Stimulated activated CD8-positive, alpha-beta memory T cell treated with anti-CD3 and anti-CD28 coated beads, Interleukin-12 subunit alpha, Interleukin-12 subunit beta, amount 100 ng/mL, for 4 hours (primary cell): ENCODE results near the gene PAX3.

ENCODE experiments used
- DNase-seq: peaks from one replicate; pipeline ENCODE4 v3.0.0-alpha.2; 2020; ENCODE audit warnings: low read depth

Gene PAX3

GRCh38 chr2:222269132-222269531, 29.7 kb downstream of the PAX3 start:
- no peak for DNase-seq

GRCh38 chr2:222268311-222268990, 30.3 kb downstream of the PAX3 start:
- DNase-seq, result no peak

GRCh38 chr2:222264791-222265320, 33.9 kb downstream of the PAX3 start:
- DNase-seq, result no peak

- DNase-seq, result no peak
Observed at GRCh38 chr2:222261504-222261903, 37.3 kb downstream of the PAX3 start.

- DNase-seq, result no peak
Observed at GRCh38 chr2:222257645-222258044, 41.2 kb downstream of the PAX3 start.

- DNase-seq, result no peak
Observed at GRCh38 chr2:222256250-222256649, 42.5 kb downstream of the PAX3 start.

GRCh38 chr2:222255090-222255489, 43.7 kb downstream of the PAX3 start:
- no peak for DNase-seq

- no peak for DNase-seq
Observed at GRCh38 chr2:222250313-222250712, 48.5 kb downstream of the PAX3 start.

- no peak for DNase-seq
Observed at GRCh38 chr2:222249444-222249843, 49.4 kb downstream of the PAX3 start.

- DNase-seq, result no peak
Observed at GRCh38 chr2:222248818-222249217, 50.0 kb downstream of the PAX3 start.

GRCh38 chr2:222248256-222248655, 50.5 kb downstream of the PAX3 start:
- no peak for DNase-seq

- DNase-seq, result no peak
Observed at GRCh38 chr2:222242532-222242931, 56.3 kb downstream of the PAX3 start.

GRCh38 chr2:222241128-222241870, 57.5 kb downstream of the PAX3 start:
- no peak for DNase-seq

- DNase-seq, result no peak
Observed at GRCh38 chr2:222240676-222241049, 58.1 kb downstream of the PAX3 start.

- no peak for DNase-seq
Observed at GRCh38 chr2:222239945-222240675, 58.7 kb downstream of the PAX3 start.

- DNase-seq, result no peak
Observed at GRCh38 chr2:222239091-222239490, 59.7 kb downstream of the PAX3 start.

GRCh38 chr2:222238072-222238471, 60.7 kb downstream of the PAX3 start:
- no peak for DNase-seq

- DNase-seq, result no peak
Observed at GRCh38 chr2:222232839-222233238, 66.0 kb downstream of the PAX3 start.

- DNase-seq, result no peak
Observed at GRCh38 chr2:222232372-222232771, 66.4 kb downstream of the PAX3 start.

- no peak for DNase-seq
Observed at GRCh38 chr2:222228054-222228453, 70.7 kb downstream of the PAX3 start.

GRCh38 chr2:222218786-222219185, 80.0 kb downstream of the PAX3 start:
- DNase-seq, result no peak

- no peak for DNase-seq
Observed at GRCh38 chr2:222217712-222218111, 81.1 kb downstream of the PAX3 start.

GRCh38 chr2:222214885-222215284, 83.9 kb downstream of the PAX3 start:
- no peak for DNase-seq
